ENCODE measurements around the gene METAP2. TPM values are rescaled to one million over a fixed set of nuclear protein-coding genes. Genes with fewer than 3 reads are reported as not detected.

Gene METAP2
- total and polyA plus RNA-seq, 2 experiments from 2014 or later = 111 to 159 TPM

- Histone ChIP-seq H3K36me3 (ENCODE audit: insufficient read depth) (no peaks in the 10 kb centered on the region; the same call in 1 of the 2 replicates), H3F3A (replicated peaks; ENCODE audit: low read depth) (no peaks in the 10 kb centered on the region), H3K79me2 (replicated peaks; ENCODE audit: insufficient read depth) (no peaks in the 10 kb centered on the region), H3K27ac (ENCODE audit: low read depth) (no peak overlapping the region), H3K4me3 (no peak overlapping the region), H3K27me3 (ENCODE audit: insufficient read depth) (no peaks in the 10 kb centered on the region), H3K9me2 (ENCODE audit: insufficient read depth) (0 out of 2 replicates have a peak, but pooled peaks cover 7% of the 10 kb centered on the region), H3K4me1 (ENCODE audit: insufficient read depth) (no peaks in the 10 kb centered on the region), H4K20me1 (replicated peaks; ENCODE audit: insufficient read depth) (no peaks in the 10 kb centered on the region), H3K4me2 (no peak overlapping the region), H2AFZ (no peak overlapping the region; the same call in 1 of the 2 replicates)
- Mint-ChIP-seq H3K4me1 (no peaks in the 10 kb centered on the region), H3K27ac (no peak overlapping the region), H3K4me3 (no peak overlapping the region), H3K27me3 (ENCODE audit: insufficient read depth, low read depth, poor library complexity) (peaks cover 6% of the 10 kb centered on the region), H3K9me3 (peaks cover 18% of the 10 kb centered on the region), H3K36me3 (ENCODE audit: low read depth) (peaks cover 11% of the 10 kb centered on the region; the same call in 2 of the 3 replicates)
- DNase-seq (ENCODE audit: low spot score) (no peak), ATAC-seq (no peak)
- no peak for TF ChIP-seq ZNF114 (CRISPR knock-in tag; IDR thresholded peaks at IDR 0.05)
- no peak for TF ChIP-seq STAT1 (IDR thresholded peaks at IDR 0.05; ENCODE audit: unreplicated experiment)
- no peak for TF ChIP-seq EZH2phosphoT487 (IDR thresholded peaks at IDR 0.05; ENCODE audit: unreplicated experiment)
- no peak for TF ChIP-seq CREB1 (CRISPR knock-in tag; IDR thresholded peaks at IDR 0.05; ENCODE audit: low read depth)
- no peak for TF ChIP-seq NANOG (IDR thresholded peaks at IDR 0.05; ENCODE audit: borderline replicate concordance)
- no peak for TF ChIP-seq JUNB (IDR thresholded peaks at IDR 0.05; ENCODE audit: unreplicated experiment)
- TF ChIP-seq ZNF462 (CRISPR knock-in tag; IDR thresholded peaks at IDR 0.05) = no peak
- TF ChIP-seq REST (IDR thresholded peaks at IDR 0.05; ENCODE audit: unreplicated experiment) = no peak
- TF ChIP-seq ZNF331 (CRISPR knock-in tag; IDR thresholded peaks at IDR 0.05; ENCODE audit: low read depth) = no peak
- no peak for TF ChIP-seq CTCF (conservative IDR thresholded peaks at IDR 0.05; ENCODE audit: low read depth in 2 of 2)
- TF ChIP-seq POLR2AphosphoS5 (IDR thresholded peaks at IDR 0.05; ENCODE audit: low read depth) = no peak
- no peak for TF ChIP-seq ETS1 (IDR thresholded peaks at IDR 0.05)
- TF ChIP-seq EZH2 (IDR thresholded peaks at IDR 0.05; ENCODE audit: low read depth, unreplicated experiment) = no peak
Observed at GRCh38 chr12:95462551-95462950, 11.4 kb upstream of the METAP2 start.

All from GM23338 (cell line).